ENCODE data around the gene TXNDC8. TPM values are rescaled to one million over a fixed set of nuclear protein-coding genes. Genes with fewer than 3 reads are reported as not detected.
A peak's percentile ranks its signal among the peaks of the same experiment; 100 is the strongest.

The TXNDC8 gene
- total RNA-seq, 3 donors from 2014 or later = not detected

DNA sequence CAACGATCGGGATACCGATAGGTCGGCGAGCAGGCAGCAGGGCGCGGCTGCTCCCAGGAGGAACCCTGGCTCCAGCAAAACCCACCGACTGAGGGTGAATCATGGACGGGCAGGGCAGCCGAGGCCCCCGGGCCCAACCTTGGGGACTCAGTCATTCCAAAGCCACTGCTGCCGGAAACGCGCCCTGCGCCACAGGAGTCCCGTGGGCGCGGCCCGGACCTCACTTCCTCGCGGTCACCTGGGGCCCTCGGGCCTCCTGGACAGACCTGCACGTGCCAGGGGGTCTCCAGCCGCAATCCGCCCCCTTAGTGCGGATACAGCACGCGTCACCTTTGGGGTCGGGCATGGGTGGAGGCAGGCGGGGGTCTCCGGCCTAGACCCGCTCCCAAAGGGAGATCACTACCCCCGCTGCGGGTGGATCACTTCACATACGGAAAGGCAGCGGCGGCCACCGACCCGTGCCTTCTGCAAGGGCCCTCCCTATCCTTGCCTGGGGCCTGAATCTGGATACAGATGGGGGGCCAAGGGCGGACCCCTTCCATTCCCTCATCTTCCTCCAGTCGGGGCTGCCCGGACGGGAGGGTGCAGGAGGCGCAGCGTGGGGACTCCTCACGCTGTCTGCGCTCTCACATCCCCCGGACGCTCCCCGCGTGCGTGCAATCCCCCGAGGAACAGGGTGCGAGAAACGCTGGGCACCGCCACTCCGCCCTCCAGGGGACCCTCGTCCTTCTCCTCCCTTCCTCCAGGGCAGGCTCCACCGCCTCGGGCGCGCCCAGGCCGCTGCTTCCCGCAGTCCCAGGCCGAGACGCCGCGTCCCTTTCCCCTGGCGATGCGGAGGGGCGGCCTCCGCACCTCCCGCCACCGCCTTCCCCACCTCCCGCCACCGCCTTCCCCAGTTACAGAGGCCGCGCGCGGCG lies 81.9 kb downstream of the TXNDC8 start:
- Histone ChIP-seq H3K36me3 (no peaks in the 10 kb centered on the region), H3K27ac (peak overlapping the region; percentile 91 to 96), H3K4me3 (peak overlapping the region; percentile 91 to 98 (median 92)), H3K27me3 (no peaks in the 10 kb centered on the region), H3K4me1 (peaks cover 0 to 9% of the 10 kb centered on the region in 2 donors), H3K9me3 (no peaks in the 10 kb centered on the region)
- DNase-seq (ENCODE audit: low spot score in 2 of 2) = peak; percentile 36 to 72
- intact Hi-C loops (cut with DNase I; ENCODE audit: low total_unique reads) = no loop called here
- TF ChIP-seq POLR2AphosphoS5 (IDR thresholded peaks at IDR 0.05) (peak in 2 of 3 donors; percentile 37 to 44), POLR2A (IDR thresholded peaks at IDR 0.05) (peak; percentile 13)
- TF ChIP-seq, protein P1, sequence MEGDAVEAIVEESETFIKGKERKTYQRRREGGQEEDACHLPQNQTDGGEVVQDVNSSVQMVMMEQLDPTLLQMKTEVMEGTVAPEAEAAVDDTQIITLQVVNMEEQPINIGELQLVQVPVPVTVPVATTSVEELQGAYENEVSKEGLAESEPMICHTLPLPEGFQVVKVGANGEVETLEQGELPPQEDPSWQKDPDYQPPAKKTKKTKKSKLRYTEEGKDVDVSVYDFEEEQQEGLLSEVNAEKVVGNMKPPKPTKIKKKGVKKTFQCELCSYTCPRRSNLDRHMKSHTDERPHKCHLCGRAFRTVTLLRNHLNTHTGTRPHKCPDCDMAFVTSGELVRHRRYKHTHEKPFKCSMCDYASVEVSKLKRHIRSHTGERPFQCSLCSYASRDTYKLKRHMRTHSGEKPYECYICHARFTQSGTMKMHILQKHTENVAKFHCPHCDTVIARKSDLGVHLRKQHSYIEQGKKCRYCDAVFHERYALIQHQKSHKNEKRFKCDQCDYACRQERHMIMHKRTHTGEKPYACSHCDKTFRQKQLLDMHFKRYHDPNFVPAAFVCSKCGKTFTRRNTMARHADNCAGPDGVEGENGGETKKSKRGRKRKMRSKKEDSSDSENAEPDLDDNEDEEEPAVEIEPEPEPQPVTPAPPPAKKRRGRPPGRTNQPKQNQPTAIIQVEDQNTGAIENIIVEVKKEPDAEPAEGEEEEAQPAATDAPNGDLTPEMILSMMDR (IDR thresholded peaks at IDR 0.05) = no peak

DNA sequence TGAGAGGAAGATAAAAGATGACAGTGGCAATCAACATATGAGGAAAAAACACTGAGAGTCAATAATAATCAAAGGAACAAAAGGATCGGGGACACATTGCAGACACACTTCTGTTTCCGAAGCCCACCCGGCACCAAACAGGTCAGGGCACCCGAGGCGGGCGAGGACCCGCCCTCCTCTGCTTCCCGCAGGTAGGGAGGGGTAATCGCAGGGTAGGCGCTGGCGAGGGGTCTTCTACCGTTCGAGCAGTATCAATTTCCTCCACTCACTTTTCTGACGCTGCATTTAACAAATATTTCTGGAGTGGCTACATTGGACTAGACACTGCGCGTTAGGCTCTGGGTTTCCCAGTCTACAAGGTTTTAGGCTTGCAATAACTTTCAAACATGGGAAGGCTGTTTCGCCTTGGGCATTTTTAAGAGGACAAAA lies 82.6 kb downstream of the TXNDC8 start:
- no peak for DNase-seq (ENCODE audit: low spot score in 2 of 2)
- H3K4me1 ChIP-seq = peaks cover 0 to 9% of the 10 kb centered on the region in 2 donors
- no peaks in the 10 kb centered on the region for H3K27me3 ChIP-seq
- no peaks in the 10 kb centered on the region for H3K9me3 ChIP-seq
- H3K4me3 ChIP-seq = peak overlapping the region; percentile 91 to 98 (median 92)
- peak overlapping the region; percentile 91 to 96 for H3K27ac ChIP-seq
- no peaks in the 10 kb centered on the region for H3K36me3 ChIP-seq
- no peak for TF ChIP-seq POLR2A (IDR thresholded peaks at IDR 0.05)
- intact Hi-C loops (cut with DNase I; ENCODE audit: low total_unique reads) = no loop called here

DNA sequence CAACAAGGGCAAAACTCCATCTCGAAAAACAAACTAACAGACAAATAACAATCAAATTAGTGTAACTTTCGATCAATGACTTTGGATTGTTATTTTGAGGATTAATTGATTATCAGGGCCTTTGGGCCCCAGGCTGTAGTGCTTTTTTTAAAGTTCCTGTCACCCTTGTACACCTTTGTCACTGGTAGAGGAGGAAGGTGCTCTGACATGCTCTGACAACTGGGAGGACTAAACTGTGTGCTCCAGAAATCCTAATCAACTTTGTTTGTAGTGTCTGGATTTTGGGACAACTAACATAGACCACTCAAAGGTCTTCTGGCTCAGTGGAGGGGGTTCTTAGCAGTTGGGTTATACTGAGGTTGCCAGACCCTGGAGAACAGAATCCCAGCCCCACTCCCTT lies 83.2 kb downstream of the TXNDC8 start:
- Histone ChIP-seq H3K27me3 (no peaks in the 10 kb centered on the region), H3K36me3 (no peaks in the 10 kb centered on the region), H3K4me1 (peaks cover 0 to 9% of the 10 kb centered on the region in 2 donors), H3K4me3 (peak overlapping the region; percentile 91 to 98 (median 92)), H3K27ac (peak overlapping the region; percentile 91 to 96), H3K9me3 (no peaks in the 10 kb centered on the region)
- TF ChIP-seq, protein P1 (IDR thresholded peaks at IDR 0.05) = no peak
- no peak for TF ChIP-seq POLR2AphosphoS5 (IDR thresholded peaks at IDR 0.05)
- TF ChIP-seq POLR2A (IDR thresholded peaks at IDR 0.05) = no peak
- no peak for DNase-seq (ENCODE audit: low spot score in 2 of 2)
- intact Hi-C loops (cut with DNase I; ENCODE audit: low total_unique reads) = no loop called here

Other genes with a start within 250 kb of the TXNDC8 start
- 10 to 100 TPM in 1 of 3 donors, 1 to 10 TPM in 1, not detected in 1; 7.9 to 10.2 TPM for gene C9orf152, start 129.7 kb downstream of the TXNDC8 start, total RNA-seq
- 100 to 1,000 TPM in 2 of 3 donors, 10 to 100 TPM in 1; 96.7 to 196 (median 145) TPM for gene TXN, start 81.4 kb downstream of the TXNDC8 start, total RNA-seq
- gene SVEP1, start 241.9 kb upstream of the TXNDC8 start, total RNA-seq = 100 to 1,000 TPM in 1 of 3 donors, 10 to 100 TPM in 2; 54.6 to 158 (median 99.0) TPM

Measured in breast epithelium (tissue), 4 donors.